Right atrium auricular region (tissue), 2 donors: ENCODE measurements around the gene PMF1. TPM values are rescaled to one million over a fixed set of nuclear protein-coding genes. Genes with fewer than 3 reads are reported as not detected.

ENCODE experiments used
- DNase-seq: peaks from one replicate; pipeline ENCODE4 v3.0.0-alpha.2; 2019; ENCODE audit warnings: low spot score
- H3K27ac ChIP-seq, 2 donors: fragments of 200-600 bp; sonication (generic); 1 replicate in 1 of 2; 2 replicates in 1 of 2; pipeline ENCODE4 v1.5.1; 2016 to 2019
- H3K27me3 ChIP-seq, 2 donors: fragments of 200-600 bp; sonication (generic); one replicate each; pipeline versions ENCODE4 v1.5.1 to v1.6.0; 2017 to 2019
- H3K36me3 ChIP-seq: fragments of 200-600 bp; sonication (generic); one replicate; pipeline ENCODE4 v1.5.1; 2016
- H3K4me1 ChIP-seq, 2 donors: fragments of 200-600 bp; sonication (generic); one replicate each; pipeline versions ENCODE4 v1.5.1 to v1.6.0; 2017 to 2019
- H3K4me3 ChIP-seq, 2 donors: fragments of 200-600 bp; sonication (generic); 1 replicate in 1 of 2; 2 replicates in 1 of 2; pipeline ENCODE4 v1.5.1; 2017 to 2019; ENCODE audit warnings: mild to moderate bottlenecking in 1 of 2, moderate library complexity in 1 of 2
- H3K9me3 ChIP-seq, 2 donors: fragments of 200-600 bp; sonication (generic); one replicate each; pipeline ENCODE4 v1.5.1; 2019
- CTCF ChIP-seq, 2 donors: fragments of 200-600 bp; sonication (generic); IDR thresholded peaks; one replicate each; pipeline ENCODE4 v1.5.1; 2019; ENCODE audit warnings: antibody characterized with exemption in 2 of 2
- total RNA-seq, 2 donors: library from RNA; depleted of rRNA; stranded (reverse); fragments of >200 nt; gene quantifications; one replicate each; pipeline ENCODE4 v1.1.0, GENCODE V29; 2016

Gene PMF1
- total RNA-seq, 2 donors from 2014 or later: 81.8 to 88.3 TPM

- Histone ChIP-seq H3K36me3 (peaks cover 15% of the 10 kb centered on the region), H3K27ac (no peak overlapping the region), H3K9me3 (no peaks in the 10 kb centered on the region), H3K27me3 (no peaks in the 10 kb centered on the region), H3K4me3 (no peak overlapping the region), H3K4me1 (peaks cover 0 to 30% of the 10 kb centered on the region in 2 donors)
- no peak for DNase-seq
- no peak for TF ChIP-seq CTCF (IDR thresholded peaks at IDR 0.05)
Observed at GRCh38 chr1:156196445-156196844, 16.4 kb upstream of the PMF1 start.

GRCh38 chr1:156198831-156199349, 13.9 kb upstream of the PMF1 start:
- no peaks in the 10 kb centered on the region for H3K9me3 ChIP-seq
- no peak overlapping the region for H3K4me3 ChIP-seq
- no peak for DNase-seq
- no peaks in the 10 kb centered on the region for H3K27me3 ChIP-seq
- no peak overlapping the region for H3K27ac ChIP-seq
- H3K36me3 ChIP-seq: peaks cover 27% of the 10 kb centered on the region
- TF ChIP-seq CTCF (IDR thresholded peaks at IDR 0.05): no peak
- H3K4me1 ChIP-seq: peaks cover 0 to 30% of the 10 kb centered on the region in 2 donors

GRCh38 chr1:156200044-156200443, 12.8 kb upstream of the PMF1 start:
- H3K36me3 ChIP-seq: peaks cover 27% of the 10 kb centered on the region
- H3K27ac ChIP-seq: no peak overlapping the region
- no peaks in the 10 kb centered on the region for H3K9me3 ChIP-seq
- DNase-seq: no peak
- H3K4me3 ChIP-seq: no peak overlapping the region
- H3K27me3 ChIP-seq: no peaks in the 10 kb centered on the region
- H3K4me1 ChIP-seq: peaks cover 0 to 22% of the 10 kb centered on the region in 2 donors
- no peak for TF ChIP-seq CTCF (IDR thresholded peaks at IDR 0.05)

- no peak for TF ChIP-seq CTCF (IDR thresholded peaks at IDR 0.05)
- no peaks in the 10 kb centered on the region for H3K27me3 ChIP-seq
- H3K4me1 ChIP-seq: peaks cover 0 to 8% of the 10 kb centered on the region in 2 donors
- H3K4me3 ChIP-seq: no peak overlapping the region
- peak overlapping the region in 1 of 2 donors; percentile 27 for H3K27ac ChIP-seq
- DNase-seq: no peak
- peaks cover 48% of the 10 kb centered on the region for H3K36me3 ChIP-seq
- H3K9me3 ChIP-seq: no peaks in the 10 kb centered on the region
Observed at GRCh38 chr1:156203331-156203730, 9.5 kb upstream of the PMF1 start.

GRCh38 chr1:156204686-156205085, 8.1 kb upstream of the PMF1 start:
- DNase-seq: no peak
- H3K4me1 ChIP-seq: peaks cover 0 to 8% of the 10 kb centered on the region in 2 donors
- no peak for TF ChIP-seq CTCF (IDR thresholded peaks at IDR 0.05)
- H3K27me3 ChIP-seq: no peaks in the 10 kb centered on the region
- no peak overlapping the region for H3K4me3 ChIP-seq
- peaks cover 55% of the 10 kb centered on the region for H3K36me3 ChIP-seq
- no peak overlapping the region for H3K27ac ChIP-seq
- no peaks in the 10 kb centered on the region for H3K9me3 ChIP-seq

- H3K36me3 ChIP-seq: peaks cover 38% of the 10 kb centered on the region
- no peaks in the 10 kb centered on the region for H3K9me3 ChIP-seq
- DNase-seq: no peak
Observed at GRCh38 chr1:156211243-156211642, 1.6 kb upstream of the PMF1 start.

More at GRCh38 chr1:156211243-156211642, 1.6 kb upstream of the PMF1 start:
- Histone ChIP-seq H3K27ac (no peak overlapping the region), H3K4me1 (peaks cover 0 to 22% of the 10 kb centered on the region in 2 donors), H3K27me3 (no peaks in the 10 kb centered on the region), H3K4me3 (no peak overlapping the region)
- no peak for TF ChIP-seq CTCF (IDR thresholded peaks at IDR 0.05)
